ENCODE results near the gene CASQ1. TPM values are rescaled to one million over a fixed set of nuclear protein-coding genes. Genes with fewer than 3 reads are reported as not detected.

CASQ1 gene
- total and polyA plus RNA-seq, 2 experiments from 2014 or later: 21.4 to 23.6 TPM

GRCh38 chr1:160200786-160201185 lies 10.4 kb downstream of the CASQ1 start:
- Histone ChIP-seq H3K4me1 (ENCODE audit: low read depth) (peaks cover 6% of the 10 kb centered on the region), H3K4me3 (no peak overlapping the region), H3K9me3 (ENCODE audit: low read depth) (no peaks in the 10 kb centered on the region), H3K36me3 (no peaks in the 10 kb centered on the region), H3K27ac (no peak overlapping the region), H3K27me3 (no peaks in the 10 kb centered on the region)
- DNase-seq (ENCODE audit: low read depth in 1 of 2, low spot score in 1 of 2): no peak
- TF ChIP-seq CTCF (IDR thresholded peaks at IDR 0.05; ENCODE audit: low read depth, low read length): no peak

DNA sequence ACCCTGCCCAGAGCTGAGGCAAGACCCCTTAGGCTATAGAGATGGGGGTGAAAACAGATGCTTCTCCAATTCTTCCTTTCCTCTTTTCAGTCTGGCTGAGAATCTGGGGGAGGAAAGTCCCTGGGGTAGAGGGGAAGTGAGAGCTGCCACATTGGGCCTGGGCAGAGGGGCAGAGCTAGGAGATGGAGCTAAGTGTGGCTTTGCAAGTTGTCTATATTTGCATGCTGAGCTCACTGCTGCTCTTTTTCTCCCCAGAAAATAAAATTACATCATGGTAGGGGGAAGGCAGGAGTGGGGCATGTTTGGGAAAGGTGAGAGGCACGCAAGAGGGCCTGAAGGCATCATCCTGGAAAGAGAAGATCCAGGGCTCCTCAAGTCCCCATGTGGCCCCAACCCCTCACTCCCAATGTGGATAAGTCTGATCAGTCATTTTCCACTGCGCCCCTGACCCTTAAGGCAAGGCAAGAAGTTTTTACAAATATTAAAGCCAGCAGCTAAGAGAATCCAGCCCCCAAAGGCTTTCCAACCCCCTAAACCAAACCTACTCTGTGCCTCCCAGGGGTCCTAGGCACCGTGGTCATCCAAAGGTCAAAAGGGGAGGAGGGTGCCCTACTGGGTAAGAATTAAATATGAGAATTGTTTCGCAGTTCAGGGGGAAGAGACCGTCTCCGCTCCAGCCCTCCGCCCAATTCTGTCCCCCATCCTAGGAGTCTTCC lies 14.3 kb downstream of the CASQ1 start:
- Histone ChIP-seq H3K27ac (peak overlapping the region; percentile 27), H3K36me3 (no peaks in the 10 kb centered on the region)

GRCh38 chr1:160205242-160206035 lies 15.1 kb downstream of the CASQ1 start, which contains the start of gene PEA15:
TSS of gene PEA15 (plus strand) at chr1:160205384. CDS start at chr1:160211545, 6,161 bp downstream.
- TF ChIP-seq CTCF (IDR thresholded peaks at IDR 0.05; ENCODE audit: low read depth, low read length): no peak
- no peaks in the 10 kb centered on the region for H3K36me3 ChIP-seq
- H3K9me3 ChIP-seq (ENCODE audit: low read depth): no peaks in the 10 kb centered on the region
- H3K27ac ChIP-seq: peak within 1 kb of the TSS; percentile 83
- H3K4me3 ChIP-seq: peak within 1 kb of the TSS; percentile 100
- H3K27me3 ChIP-seq: no peaks in the 10 kb centered on the region
- DNase-seq (ENCODE audit: low read depth in 1 of 2, low spot score in 1 of 2): peak; percentile 80 to 81
- H3K4me1 ChIP-seq (ENCODE audit: low read depth): peaks cover 47% of the 10 kb centered on the region

More for the DNA sequence above, 14.3 kb downstream of the CASQ1 start:
- Histone ChIP-seq H3K27me3 (no peaks in the 10 kb centered on the region), H3K9me3 (ENCODE audit: low read depth) (no peaks in the 10 kb centered on the region), H3K4me1 (ENCODE audit: low read depth) (peaks cover 39% of the 10 kb centered on the region), H3K4me3 (peak overlapping the region; percentile 100)
- DNase-seq (ENCODE audit: low read depth in 1 of 2, low spot score in 1 of 2): no peak
- no peak for TF ChIP-seq CTCF (IDR thresholded peaks at IDR 0.05; ENCODE audit: low read depth, low read length)

- Histone ChIP-seq H3K9me3 (ENCODE audit: low read depth) (no peaks in the 10 kb centered on the region), H3K4me1 (ENCODE audit: low read depth) (peaks cover 51% of the 10 kb centered on the region), H3K27me3 (no peaks in the 10 kb centered on the region), H3K27ac (no peak overlapping the region), H3K36me3 (no peaks in the 10 kb centered on the region), H3K4me3 (peak overlapping the region; percentile 100)
- TF ChIP-seq CTCF (IDR thresholded peaks at IDR 0.05; ENCODE audit: low read depth, low read length): no peak
- DNase-seq (ENCODE audit: low read depth in 1 of 2, low spot score in 1 of 2): peak in 1 of 2 donors; percentile 45
Measured at GRCh38 chr1:160206036-160206389, 15.6 kb downstream of the CASQ1 start.

GRCh38 chr1:160206421-160207117 lies 16.2 kb downstream of the CASQ1 start:
- no peak overlapping the region for H3K27ac ChIP-seq
- peaks cover 2% of the 10 kb centered on the region for H3K36me3 ChIP-seq
- H3K4me1 ChIP-seq (ENCODE audit: low read depth): peaks cover 57% of the 10 kb centered on the region
- no peaks in the 10 kb centered on the region for H3K9me3 ChIP-seq (ENCODE audit: low read depth)
- peak in 1 of 2 donors; percentile 89 for DNase-seq (ENCODE audit: low read depth in 1 of 2, low spot score in 1 of 2)
- TF ChIP-seq CTCF (IDR thresholded peaks at IDR 0.05; ENCODE audit: low read depth, low read length): no peak
- H3K4me3 ChIP-seq: peak overlapping the region; percentile 100
- no peaks in the 10 kb centered on the region for H3K27me3 ChIP-seq

All from cardiac muscle cell (in vitro differentiated cells and primary cell).